ENCODE results near the gene SERGEF. TPM values are rescaled to one million over a fixed set of nuclear protein-coding genes. Genes with fewer than 3 reads are reported as not detected.

SERGEF gene
- total and polyA plus RNA-seq, 2 of the 13 experiments (the other 11 are each of a cell fraction or from before 2014, with no cell fraction given): 54.5 to 114 TPM

GRCh38 chr11:17778956-17779860 is 233.6 kb downstream of the SERGEF start:
- Histone ChIP-seq H3K4me1 (ENCODE audit: insufficient read depth, low read length) (peaks cover 13% of the 10 kb centered on the region), H3K36me3 (replicated peaks in 1 of 2; ENCODE audit: control insufficient read depth in 1 of 2, insufficient read depth in 2 of 2, low read length in 2 of 2) (no peaks in the 10 kb centered on the region; a peak in 2 of 5 replicates), H3K4me2 (ENCODE audit: low read depth, low read length) (no peak overlapping the region), H3K27ac (ENCODE audit: extremely low read length, insufficient read depth, low read length) (no peak overlapping the region), H3K79me2 (ENCODE audit: insufficient read depth, low read length) (no peaks in the 10 kb centered on the region), H3K9me3 (ENCODE audit: low read length) (no peaks in the 10 kb centered on the region), H2AFZ (ENCODE audit: low read length) (no peak overlapping the region), H4K20me1 (ENCODE audit: insufficient read depth, low read length) (no peaks in the 10 kb centered on the region), H3K27me3 (ENCODE audit: control insufficient read depth in 1 of 2, insufficient read depth in 2 of 2, low read length in 2 of 2) (peaks cover 0 to 1% of the 10 kb centered on the region in 2 experiments; a peak in 1 of 5 replicates), H3K4me3 (replicated peaks in 1 of 3; ENCODE audit: insufficient read depth in 1 of 3, low read depth in 2 of 3, low read length in 3 of 3) (no peak overlapping the region), H3K9ac (ENCODE audit: insufficient read depth, low read depth, low read length) (no peak overlapping the region)
- no peak for ATAC-seq
- in situ Hi-C loops (cut with HindIII; ENCODE audit: extremely low pct_ligation_motif_present, low pct_unique_long_range_greater_than_20kb): no loop called here
- ChIA-PET CTCF (ENCODE audit: low intra/inter-chr PET ratio, low total read pairs) (interaction anchor here (2.4 kb wide), 1 partner anchor 19 kb away, joined by 11 read pairs; no protein-coding TSS in a partner anchor), POLR2A (no interaction called here)
- no peak for FAIRE-seq
- BruUV-seq (replicated peaks): no TSS peak
- intact Hi-C loops (cut with micrococcal nuclease; ENCODE audit: unreplicated experiment): no loop called here
- no peak for DNase-seq (ENCODE audit: low spot score)
- WGBS (ENCODE audit: low lambda C conversion rate): 85% methylated on average over 39 of the region's 40 CpGs
- TF ChIP-seq ARID5B (CRISPR knock-in tag; IDR thresholded peaks at IDR 0.05) (no peak), ZSCAN25 (CRISPR knock-in tag; IDR thresholded peaks at IDR 0.05) (no peak), E2F1 (CRISPR knock-in tag; IDR thresholded peaks at IDR 0.05) (no peak), YEATS2 (CRISPR knock-in tag; IDR thresholded peaks at IDR 0.05; ENCODE audit: borderline replicate concordance) (no peak), ZNF33B (CRISPR knock-in tag; IDR thresholded peaks at IDR 0.05) (no peak), DNMT3B (CRISPR knock-in tag; conservative IDR thresholded peaks at IDR 0.05) (no peak), CCDC6 (CRISPR knock-in tag; IDR thresholded peaks at IDR 0.05) (no peak), MIER2 (CRISPR knock-in tag; IDR thresholded peaks at IDR 0.05) (no peak), STAG1 (CRISPR knock-in tag; IDR thresholded peaks at IDR 0.05) (no peak), ZNF564 (CRISPR knock-in tag; IDR thresholded peaks at IDR 0.05) (no peak), PAX8 (CRISPR knock-in tag; IDR thresholded peaks at IDR 0.05; ENCODE audit: borderline replicate concordance) (no peak), ZNF383 (CRISPR knock-in tag; IDR thresholded peaks at IDR 0.05; ENCODE audit: borderline replicate concordance) (no peak), TRAFD1 (CRISPR knock-in tag; IDR thresholded peaks at IDR 0.05; ENCODE audit: borderline replicate concordance) (no peak), TEAD2 (CRISPR knock-in tag; IDR thresholded peaks at IDR 0.05) (no peak), NFE2L2 (IDR thresholded peaks at IDR 0.05; ENCODE audit: low read length) (no peak), RELA (CRISPR knock-in tag; IDR thresholded peaks at IDR 0.05) (no peak), RORA (CRISPR knock-in tag; IDR thresholded peaks at IDR 0.05) (no peak), ZNF737 (CRISPR knock-in tag; IDR thresholded peaks at IDR 0.05; ENCODE audit: borderline replicate concordance) (no peak), ZNF431 (CRISPR knock-in tag; IDR thresholded peaks at IDR 0.05; ENCODE audit: borderline replicate concordance, low read depth) (no peak)
